Stimulated activated effector memory CD8-positive, alpha-beta T cell treated with anti-CD3 and anti-CD28 coated beads, Interleukin-12 subunit alpha, Interleukin-12 subunit beta, amount 100 ng/mL, for 72 hours (primary cell): ENCODE measurements around the gene SYMPK.
"Not testable (repeated sequence)": the region's sequence is repeated elsewhere in the genome, so short reads cannot be mapped to it uniquely, and the experiment has no call there.

Experiments used
- ATAC-seq: fragments of 150-1000 bp; cut with Tn5 transposase; 2 replicates; pipeline ENCODE4 v1.10.0; 2021
- DNase-seq, 2 donors: peaks; one replicate each; pipeline ENCODE4 v3.0.0; 2021 to 2022; ENCODE audit warnings: low spot score in 2 of 2
- H3K27ac Mint-ChIP-seq: one replicate; pipeline ENCODE4 v1.8.0; 2022; ENCODE audit warnings: mild to moderate bottlenecking, mixed read lengths
- H3K36me3 Mint-ChIP-seq: one replicate; pipeline ENCODE4 v1.8.0; 2022; ENCODE audit warnings: mild to moderate bottlenecking, mixed read lengths
- H3K4me1 Mint-ChIP-seq: one replicate; pipeline ENCODE4 v1.8.0; 2022; ENCODE audit warnings: mixed read lengths
- H3K4me3 Mint-ChIP-seq: one replicate; pipeline ENCODE4 v1.8.0; 2022; ENCODE audit warnings: mild to moderate bottlenecking, mixed read lengths
- H3K9me3 Mint-ChIP-seq: one replicate; pipeline ENCODE4 v1.8.0; 2022; ENCODE audit warnings: mixed read lengths

SYMPK gene

DNA sequence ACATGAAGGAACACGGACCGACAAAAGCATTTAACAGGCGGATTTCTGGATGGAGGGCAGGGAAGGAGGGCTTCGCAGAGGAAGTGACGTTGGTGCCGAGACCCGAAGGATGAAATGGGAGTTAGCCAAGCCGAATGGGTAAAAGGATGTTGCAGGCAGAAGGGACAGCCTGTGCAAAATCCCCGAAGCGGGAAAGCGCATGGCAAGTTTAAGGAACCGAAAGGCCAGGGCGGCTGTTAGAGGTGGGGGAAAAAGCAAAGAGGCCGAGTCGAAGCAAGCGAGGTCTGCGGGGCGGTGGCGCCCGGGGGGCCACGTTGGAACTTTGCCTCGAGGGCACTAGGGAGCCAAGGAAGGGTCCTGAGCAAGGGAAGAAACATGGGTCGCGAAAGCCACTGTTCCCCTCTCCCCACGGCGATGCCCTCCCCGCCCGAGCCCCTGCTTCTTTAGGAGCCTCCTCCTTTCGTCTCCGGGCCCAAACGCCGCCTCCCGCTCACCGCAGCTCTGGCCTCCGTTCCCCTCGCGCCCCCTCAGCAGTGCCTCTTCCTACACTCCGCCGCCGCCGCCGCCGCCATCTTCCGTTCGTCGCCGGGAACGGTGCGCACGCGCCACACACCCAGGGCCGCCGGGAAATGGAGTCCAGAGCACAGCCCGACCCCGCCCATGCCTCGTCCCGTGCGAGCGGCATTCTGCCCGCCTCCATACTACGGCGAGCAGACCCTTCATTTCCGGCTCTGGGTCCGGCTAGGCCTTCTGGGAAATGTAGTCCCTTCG lies at the start of gene SYMPK:
SYMPK (minus strand) TSS at position 584 of the 771 bp plus-strand sequence. CDS start 8,652 bp downstream, outside the sequence.
- peaks cover 62% of the 10 kb centered on the region for H3K36me3 Mint-ChIP-seq
- no peaks in the 10 kb centered on the region for H3K9me3 Mint-ChIP-seq

GRCh38 chr19:45911291-45911690 lies 48.3 kb upstream of the SYMPK start:
- H3K4me1 Mint-ChIP-seq, result peaks cover 10% of the 10 kb centered on the region
- ATAC-seq (no peak), DNase-seq (no peak)
- H3K36me3 Mint-ChIP-seq, result no peaks in the 10 kb centered on the region
- H3K9me3 Mint-ChIP-seq, result no peaks in the 10 kb centered on the region
- H3K4me3 Mint-ChIP-seq, result no peak overlapping the region
- no peak overlapping the region for H3K27ac Mint-ChIP-seq

More for the DNA sequence above, at the start of gene SYMPK:
- peaks cover 47% of the 10 kb centered on the region for H3K4me1 Mint-ChIP-seq
- H3K27ac Mint-ChIP-seq, result peak within 1 kb of the TSS; percentile 95
- ATAC-seq (peak; percentile 96), DNase-seq (peak; percentile 95 to 99)
- peak within 1 kb of the TSS; percentile 94 for H3K4me3 Mint-ChIP-seq

DNA sequence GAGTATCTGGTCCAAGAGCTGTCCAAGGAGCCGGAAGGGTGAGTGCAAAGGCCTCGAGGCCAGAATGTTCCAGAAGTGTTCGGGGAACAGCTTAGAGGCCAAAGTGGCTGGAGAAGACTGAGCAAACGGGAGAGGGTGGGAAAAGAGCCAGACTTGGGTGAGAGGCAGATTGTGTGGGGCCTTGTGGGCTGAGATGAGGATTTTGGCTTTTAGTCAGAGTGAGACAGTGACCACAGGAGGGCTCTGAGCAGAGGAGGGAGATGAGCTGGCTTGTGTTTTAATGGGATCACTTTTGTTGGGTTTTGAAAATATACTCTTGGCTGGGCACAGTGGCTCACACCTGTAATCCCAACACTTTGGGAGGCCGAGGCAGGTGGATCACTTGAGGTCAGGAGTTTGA lies 46.0 kb upstream of the SYMPK start:
- H3K27ac Mint-ChIP-seq, result no peak overlapping the region
- no peaks in the 10 kb centered on the region for H3K9me3 Mint-ChIP-seq
- ATAC-seq, result peak; percentile 85
- no peaks in the 10 kb centered on the region for H3K36me3 Mint-ChIP-seq
- H3K4me1 Mint-ChIP-seq, result peaks cover 8% of the 10 kb centered on the region
- H3K4me3 Mint-ChIP-seq, result no peak overlapping the region
- DNase-seq, result no peak

DNA sequence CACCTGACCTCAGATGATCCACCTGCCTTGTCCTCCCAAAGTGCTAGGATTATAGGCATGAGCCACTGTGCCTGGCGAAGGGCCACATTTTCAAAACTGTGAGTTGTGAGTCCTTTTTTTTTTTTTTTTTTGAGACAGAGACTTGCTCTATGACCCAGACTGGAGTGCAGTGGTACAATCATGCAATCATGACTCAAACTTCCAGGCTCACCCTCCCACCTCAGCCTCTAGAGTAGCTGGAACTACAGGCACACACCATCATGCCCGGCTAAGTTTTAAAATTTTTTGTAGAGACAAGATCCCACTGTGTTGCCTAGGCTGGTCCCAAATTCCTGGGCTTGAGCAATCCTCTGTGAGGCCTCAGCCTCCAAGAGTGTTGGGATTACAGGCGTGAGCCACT lies 43.3 kb upstream of the SYMPK start:
- no peak for ATAC-seq
- H3K9me3 Mint-ChIP-seq, result no peaks in the 10 kb centered on the region
- H3K4me3 Mint-ChIP-seq, result no peak overlapping the region
- peaks cover 17% of the 10 kb centered on the region for H3K36me3 Mint-ChIP-seq
- H3K4me1 Mint-ChIP-seq, result peaks cover 15% of the 10 kb centered on the region
- no peak overlapping the region for H3K27ac Mint-ChIP-seq
- DNase-seq, result no peak

GRCh38 chr19:45905011-45905410 lies 42.1 kb upstream of the SYMPK start:
- no peak overlapping the region for H3K27ac Mint-ChIP-seq
- no peak for DNase-seq
- no peak overlapping the region for H3K4me3 Mint-ChIP-seq
- ATAC-seq, result no peak
- H3K36me3 Mint-ChIP-seq, result peaks cover 22% of the 10 kb centered on the region
- no peaks in the 10 kb centered on the region for H3K9me3 Mint-ChIP-seq
- H3K4me1 Mint-ChIP-seq, result peaks cover 25% of the 10 kb centered on the region

DNA sequence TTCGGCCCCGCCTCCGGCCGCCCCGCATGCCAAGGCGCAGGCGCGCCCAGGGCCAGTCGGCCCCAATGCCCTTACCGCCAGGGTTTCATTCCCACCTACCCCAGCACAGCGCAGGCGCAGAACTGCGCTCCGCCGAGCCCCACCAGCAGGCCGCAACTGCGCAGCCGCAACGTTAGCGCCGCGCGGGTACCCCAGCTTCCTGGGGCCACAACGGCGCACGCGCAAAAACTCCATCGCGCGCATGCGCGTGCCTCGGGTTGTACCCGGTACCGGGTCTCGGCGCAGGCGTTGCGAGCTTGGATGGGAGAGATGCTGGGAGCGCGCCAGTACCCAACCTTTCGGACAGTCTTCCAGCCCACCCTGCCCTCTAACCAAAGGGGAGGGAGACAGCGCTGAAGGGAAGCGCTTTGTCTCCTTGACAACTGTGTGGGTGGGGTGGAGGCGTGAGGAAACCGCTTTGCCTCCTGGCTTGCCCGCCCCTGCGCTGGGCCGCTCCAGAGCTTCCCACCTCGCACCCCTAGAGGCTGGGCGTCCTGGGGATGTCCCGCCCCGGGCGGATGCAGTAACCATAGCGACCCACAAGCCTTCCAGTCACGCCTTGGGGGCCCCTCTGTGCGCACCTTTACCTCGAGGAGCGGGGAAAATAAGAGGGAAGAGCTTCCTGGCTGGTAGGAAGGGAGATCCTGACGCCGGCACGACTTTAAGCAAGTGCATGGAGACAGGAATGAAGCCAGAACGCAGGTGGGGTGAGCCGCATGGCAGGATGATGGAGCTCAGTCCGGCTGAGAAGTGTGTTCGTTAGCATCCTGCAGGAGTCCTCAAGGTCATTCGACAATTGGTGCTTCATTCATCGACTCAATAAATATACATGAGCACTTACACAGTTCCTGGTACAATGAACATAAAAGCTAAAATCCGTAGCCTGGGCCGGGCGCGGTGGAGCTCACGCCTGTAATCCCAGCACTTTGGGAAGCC lies 40.0 kb upstream of the SYMPK start:
- peak overlapping the region; percentile 93 for H3K27ac Mint-ChIP-seq
- DNase-seq (peak; percentile 100), ATAC-seq (peak; percentile 88)
- no peaks in the 10 kb centered on the region for H3K9me3 Mint-ChIP-seq
- H3K4me3 Mint-ChIP-seq, result peak overlapping the region; percentile 95
- peaks cover 19% of the 10 kb centered on the region for H3K4me1 Mint-ChIP-seq
- peaks cover 37% of the 10 kb centered on the region for H3K36me3 Mint-ChIP-seq

DNA sequence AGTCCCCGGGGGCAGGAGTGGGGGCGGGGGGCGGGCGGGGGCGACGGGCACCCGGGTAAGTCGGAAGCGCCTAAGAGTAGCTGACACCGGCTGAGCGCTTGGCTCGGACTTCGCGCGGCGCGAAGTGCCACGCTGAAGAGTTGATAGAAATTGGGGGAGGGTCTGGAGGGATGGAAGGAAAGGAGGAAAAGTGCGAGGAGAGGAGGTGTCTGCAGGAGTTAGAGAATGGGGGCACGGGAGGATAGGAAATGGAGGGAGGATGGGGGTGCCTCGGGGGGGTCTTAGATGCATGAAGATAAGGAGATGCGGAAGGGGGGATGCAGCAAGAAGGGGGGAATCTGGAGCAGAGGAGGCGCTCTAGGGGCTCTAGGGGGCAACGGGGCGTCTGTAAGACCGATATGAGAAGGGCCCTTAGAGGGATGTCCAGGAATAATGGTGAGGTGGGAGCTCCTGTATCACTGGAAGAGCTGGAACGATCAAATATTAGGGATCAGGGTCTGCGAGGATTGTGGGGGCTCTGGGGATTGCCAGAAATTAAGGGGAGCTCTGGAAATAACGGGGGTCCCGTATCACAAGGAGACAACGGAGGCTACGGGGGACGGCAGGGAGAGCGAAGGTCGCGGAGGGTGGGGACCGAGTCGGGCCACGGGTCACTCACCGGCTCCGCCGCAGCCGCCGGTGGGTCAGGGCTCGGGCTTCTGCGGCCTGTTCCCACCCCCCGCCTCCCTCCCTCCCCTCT lies 39.1 kb upstream of the SYMPK start, which contains the start of gene MYPOP:
MYPOP (minus strand) TSS at position 702 of the 739 bp plus-strand sequence. CDS start 840 bp downstream, outside the sequence.
- H3K36me3 Mint-ChIP-seq, result peaks cover 42% of the 10 kb centered on the region
- peak within 1 kb of the TSS; percentile 93 for H3K27ac Mint-ChIP-seq
- H3K9me3 Mint-ChIP-seq, result no peaks in the 10 kb centered on the region
- DNase-seq (no peak), ATAC-seq (no peak)
- peak within 1 kb of the TSS; percentile 95 for H3K4me3 Mint-ChIP-seq
- peaks cover 19% of the 10 kb centered on the region for H3K4me1 Mint-ChIP-seq

GRCh38 chr19:45901432-45901911 lies 38.5 kb upstream of the SYMPK start:
- Mint-ChIP-seq H3K4me3 (peak overlapping the region; percentile 95), H3K27ac (peak overlapping the region; percentile 93), H3K36me3 (peaks cover 44% of the 10 kb centered on the region), H3K9me3 (no peaks in the 10 kb centered on the region), H3K4me1 (peaks cover 19% of the 10 kb centered on the region)
- no peak for ATAC-seq
- no peak for DNase-seq

- ATAC-seq (no peak), DNase-seq (no peak)
- H3K27ac Mint-ChIP-seq, result no peak overlapping the region
- H3K4me1 Mint-ChIP-seq, result peaks cover 19% of the 10 kb centered on the region
- no peaks in the 10 kb centered on the region for H3K9me3 Mint-ChIP-seq
- peak overlapping the region; percentile 95 for H3K4me3 Mint-ChIP-seq
- H3K36me3 Mint-ChIP-seq, result peaks cover 44% of the 10 kb centered on the region
Measured at GRCh38 chr19:45900738-45901431, 37.9 kb upstream of the SYMPK start.

- Mint-ChIP-seq H3K27ac (no peak overlapping the region), H3K36me3 (peaks cover 51% of the 10 kb centered on the region), H3K4me3 (peak overlapping the region; percentile 95), H3K4me1 (peaks cover 25% of the 10 kb centered on the region), H3K9me3 (no peaks in the 10 kb centered on the region)
- DNase-seq (no peak), ATAC-seq (no peak)
Measured at GRCh38 chr19:45899919-45900589, 37.1 kb upstream of the SYMPK start.

DNA sequence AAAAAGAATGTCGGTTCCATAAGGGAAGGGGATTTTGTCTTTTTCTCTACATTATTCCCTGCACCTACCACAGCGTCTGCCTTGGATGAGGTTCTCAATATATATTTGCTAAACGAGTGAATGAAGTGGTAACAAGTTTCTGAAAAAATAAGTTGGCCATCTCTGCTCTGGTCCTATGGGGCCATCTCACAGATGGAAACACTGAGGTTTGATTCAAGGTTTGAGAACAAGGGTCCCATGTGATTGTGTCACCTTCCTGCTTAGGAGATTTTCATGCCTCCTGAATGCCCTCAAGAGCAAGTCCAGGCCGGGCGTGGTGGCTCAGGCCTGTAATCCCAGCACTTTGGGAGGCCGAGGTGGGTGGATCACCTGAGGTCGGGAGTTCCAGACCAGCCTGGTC lies 36.3 kb upstream of the SYMPK start:
- peaks cover 51% of the 10 kb centered on the region for H3K36me3 Mint-ChIP-seq
- H3K9me3 Mint-ChIP-seq, result no peaks in the 10 kb centered on the region
- peaks cover 27% of the 10 kb centered on the region for H3K4me1 Mint-ChIP-seq
- no peak for DNase-seq
- H3K4me3 Mint-ChIP-seq, result no peak overlapping the region
- ATAC-seq, result no peak
- no peak overlapping the region for H3K27ac Mint-ChIP-seq

DNA sequence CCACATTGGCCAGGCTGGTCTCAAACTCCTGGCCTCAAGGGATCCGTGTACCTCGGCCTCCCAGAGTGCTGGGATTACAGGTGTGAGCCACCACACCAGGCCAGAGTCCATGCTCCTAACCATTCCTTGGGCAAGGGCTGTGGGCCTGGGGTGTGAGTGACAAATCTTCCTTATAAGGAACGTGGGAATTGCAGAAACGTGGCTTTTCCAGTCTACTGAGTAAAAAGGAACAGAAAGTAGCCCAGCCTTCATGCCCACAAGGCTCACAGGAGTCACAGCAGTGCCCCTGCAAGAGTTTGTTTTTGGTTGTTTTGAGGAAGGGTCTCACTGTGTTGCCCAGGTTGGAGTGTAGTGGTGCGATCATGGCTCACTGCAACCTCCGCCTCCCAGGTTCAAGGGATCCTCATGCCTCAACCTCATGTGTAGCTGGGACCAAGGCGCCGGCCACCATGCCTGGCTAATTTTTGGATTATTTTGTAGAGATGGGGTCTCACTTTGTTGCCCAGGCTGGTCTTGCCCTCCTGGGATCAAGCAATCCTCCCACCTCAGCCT lies 34.4 kb upstream of the SYMPK start:
- Mint-ChIP-seq H3K27ac (no peak overlapping the region), H3K4me1 (peaks cover 27% of the 10 kb centered on the region), H3K9me3 (no peaks in the 10 kb centered on the region), H3K4me3 (no peak overlapping the region), H3K36me3 (peaks cover 48% of the 10 kb centered on the region)
- ATAC-seq (no peak), DNase-seq (no peak)

DNA sequence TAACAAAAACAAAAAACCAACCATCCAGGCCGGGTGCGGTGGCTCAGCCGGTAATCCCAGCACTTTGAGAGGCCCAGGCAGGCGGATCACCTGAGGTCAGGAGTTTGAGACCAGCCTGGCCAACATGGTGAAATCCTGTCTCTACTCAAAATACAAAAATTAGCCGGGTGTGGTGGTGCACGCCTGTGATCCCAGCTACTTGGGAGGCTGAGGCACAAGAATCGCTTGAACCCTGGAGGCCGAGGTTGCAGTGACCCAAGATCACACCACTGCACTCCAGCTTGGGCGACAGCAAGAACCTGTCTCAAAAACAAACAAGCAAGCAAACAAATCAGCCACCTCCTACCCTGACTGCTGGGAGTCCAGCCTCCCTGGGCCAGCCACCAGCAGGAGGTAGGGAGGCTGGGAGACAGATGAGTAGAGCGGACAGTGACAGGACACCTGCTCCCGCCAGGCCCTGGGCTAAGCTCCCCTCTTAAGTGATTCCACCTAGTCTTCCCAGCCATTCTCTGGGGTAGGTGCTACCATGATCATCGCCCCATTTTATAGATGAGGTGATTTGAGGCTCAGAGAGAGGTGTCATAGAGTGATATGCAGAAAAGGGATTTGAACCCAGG lies 33.1 kb upstream of the SYMPK start:
- ATAC-seq, H3K4me3 Mint-ChIP-seq, H3K9me3 Mint-ChIP-seq, DNase-seq: not testable (repeated sequence)
- peaks cover 21% of the 10 kb centered on the region for H3K4me1 Mint-ChIP-seq
- peak overlapping the region; percentile 60 for H3K27ac Mint-ChIP-seq
- H3K36me3 Mint-ChIP-seq, result peaks cover 40% of the 10 kb centered on the region
